ENCODE data around the gene DYRK1B.
"Not testable (repeated sequence)": the region's sequence is repeated elsewhere in the genome, so short reads cannot be mapped to it uniquely, and the experiment has no call there.

The DYRK1B gene

DNA sequence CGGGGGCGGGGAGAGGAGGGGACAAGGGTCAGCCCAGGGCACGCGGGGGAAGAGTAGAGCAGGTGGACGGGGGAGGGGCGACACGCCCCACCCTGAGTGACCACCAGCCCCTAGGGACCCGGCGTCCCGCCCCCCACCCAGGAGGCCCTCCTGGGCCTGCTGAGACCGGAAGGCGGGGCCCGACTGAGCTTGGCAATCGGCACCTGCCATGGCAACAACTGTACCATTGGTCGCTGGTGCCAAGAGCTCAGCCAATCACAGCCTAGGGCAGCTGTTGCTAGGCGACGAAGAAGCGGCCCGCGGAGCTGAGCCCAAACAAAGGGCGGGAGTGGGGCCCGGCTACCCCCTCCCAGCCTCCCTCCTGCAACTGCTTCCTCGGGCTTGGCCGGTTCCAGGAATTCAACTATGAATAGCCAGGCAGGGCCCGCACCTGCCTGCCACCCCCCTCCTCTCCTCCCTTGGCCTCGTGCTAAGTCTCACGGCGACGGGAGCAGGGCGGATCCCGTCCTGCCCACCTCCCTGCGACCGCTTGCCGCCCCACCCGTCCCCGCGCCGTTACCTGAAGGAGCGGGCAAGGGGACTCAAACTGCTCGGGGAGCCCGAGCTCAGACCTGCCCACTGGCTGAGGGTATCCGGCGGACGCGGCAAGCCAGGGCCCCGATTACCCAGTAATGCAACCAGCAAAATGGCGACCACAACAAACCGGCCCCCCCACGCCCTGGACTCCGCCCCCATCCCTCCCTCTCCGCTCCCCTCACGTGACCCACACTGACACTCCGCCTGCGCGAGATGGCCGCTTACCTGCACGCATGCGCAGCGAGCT, at the start of gene DYRK1B:
TSS of gene DYRK1B (minus strand) at position 699 of the 823 bp plus-strand sequence. CDS start 2,295 bp downstream, outside the sequence.
- DNase-seq (ENCODE audit: low read depth): peak; percentile 99
- TF ChIP-seq, protein P1, sequence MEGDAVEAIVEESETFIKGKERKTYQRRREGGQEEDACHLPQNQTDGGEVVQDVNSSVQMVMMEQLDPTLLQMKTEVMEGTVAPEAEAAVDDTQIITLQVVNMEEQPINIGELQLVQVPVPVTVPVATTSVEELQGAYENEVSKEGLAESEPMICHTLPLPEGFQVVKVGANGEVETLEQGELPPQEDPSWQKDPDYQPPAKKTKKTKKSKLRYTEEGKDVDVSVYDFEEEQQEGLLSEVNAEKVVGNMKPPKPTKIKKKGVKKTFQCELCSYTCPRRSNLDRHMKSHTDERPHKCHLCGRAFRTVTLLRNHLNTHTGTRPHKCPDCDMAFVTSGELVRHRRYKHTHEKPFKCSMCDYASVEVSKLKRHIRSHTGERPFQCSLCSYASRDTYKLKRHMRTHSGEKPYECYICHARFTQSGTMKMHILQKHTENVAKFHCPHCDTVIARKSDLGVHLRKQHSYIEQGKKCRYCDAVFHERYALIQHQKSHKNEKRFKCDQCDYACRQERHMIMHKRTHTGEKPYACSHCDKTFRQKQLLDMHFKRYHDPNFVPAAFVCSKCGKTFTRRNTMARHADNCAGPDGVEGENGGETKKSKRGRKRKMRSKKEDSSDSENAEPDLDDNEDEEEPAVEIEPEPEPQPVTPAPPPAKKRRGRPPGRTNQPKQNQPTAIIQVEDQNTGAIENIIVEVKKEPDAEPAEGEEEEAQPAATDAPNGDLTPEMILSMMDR (IDR thresholded peaks at IDR 0.05; ENCODE audit: low read length, missing control alignments): no peak
- peak within 1 kb of the TSS; percentile 93 for H3K4me3 ChIP-seq (replicated peaks; ENCODE audit: low read depth, low read length)

DNA sequence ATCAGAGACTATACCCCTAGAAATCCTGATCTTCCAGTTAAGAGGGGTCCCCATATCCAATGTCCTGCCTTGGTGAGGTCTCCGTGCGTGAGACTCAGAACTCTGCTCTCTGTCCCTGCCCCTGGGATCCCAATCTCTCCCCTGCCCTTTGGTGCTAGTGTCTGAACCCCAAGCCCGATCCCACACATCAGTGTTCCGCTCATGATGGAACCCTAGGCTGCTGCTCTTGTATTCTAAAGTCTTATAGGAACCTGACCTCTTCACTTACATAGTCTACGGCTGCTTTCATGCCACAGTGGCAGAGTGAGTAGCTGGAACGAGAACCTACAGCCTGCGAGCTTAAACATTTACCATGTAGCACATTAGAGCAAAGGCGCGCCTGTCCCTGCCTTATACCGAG, 48.7 kb upstream of the DYRK1B start:
- H3K4me3 ChIP-seq (replicated peaks; ENCODE audit: low read depth, low read length); DNase-seq (ENCODE audit: low read depth): not testable (repeated sequence)

DNA sequence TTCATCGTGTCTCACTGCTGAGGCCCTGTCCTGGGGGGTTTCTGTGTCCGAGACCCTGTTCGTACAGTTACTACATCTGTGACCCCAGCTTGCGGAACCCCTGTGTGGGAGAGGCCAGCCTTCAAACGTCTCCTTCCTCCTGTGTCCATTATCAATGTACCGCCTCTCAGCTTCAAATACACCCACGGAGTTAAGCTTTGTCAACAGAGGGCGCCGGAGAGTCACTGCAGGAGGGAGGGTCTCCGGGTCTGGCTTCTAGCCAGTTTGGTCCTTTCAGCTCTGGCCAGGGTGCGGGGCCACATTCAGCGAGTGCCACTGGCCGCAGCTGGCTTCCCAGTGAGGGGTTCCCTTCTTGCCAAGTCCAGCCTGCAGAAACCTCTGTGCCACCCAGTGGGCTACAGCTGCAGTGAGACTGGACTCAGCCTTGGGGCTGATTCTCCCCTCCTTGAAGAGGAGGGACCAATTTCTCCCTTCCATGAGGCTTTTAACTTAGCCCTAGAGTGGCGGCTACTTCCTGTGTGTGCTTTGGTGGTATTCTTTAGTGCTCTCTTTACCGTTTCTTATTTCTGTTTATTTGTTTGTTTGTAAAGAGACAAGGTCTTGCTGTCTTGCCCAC, 47.6 kb upstream of the DYRK1B start:
- TF ChIP-seq, protein P1 (IDR thresholded peaks at IDR 0.05; ENCODE audit: low read length, missing control alignments): peak; percentile 35
- H3K4me3 ChIP-seq (replicated peaks; ENCODE audit: low read depth, low read length): not testable (repeated sequence)
- peak; percentile 30 for DNase-seq (ENCODE audit: low read depth)

DNA sequence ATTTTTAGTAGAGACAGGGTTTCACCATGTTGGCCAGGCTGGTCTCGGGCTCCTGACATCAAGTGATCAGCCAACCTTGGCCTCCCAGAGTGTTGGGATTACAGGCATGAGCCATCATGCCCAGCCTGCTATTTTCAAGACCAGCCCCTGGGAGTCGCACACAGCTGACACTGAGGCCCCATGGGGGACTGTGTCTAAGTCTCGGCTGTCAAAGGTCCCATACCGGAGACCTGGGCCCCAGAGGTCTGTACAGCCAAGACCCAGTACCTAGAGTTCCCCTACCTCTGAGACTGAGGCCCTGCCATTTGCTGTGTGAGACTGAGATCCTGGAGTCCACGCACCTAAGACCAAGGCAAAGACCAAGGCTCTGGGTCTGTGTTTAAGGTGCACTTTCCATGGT, 46.3 kb upstream of the DYRK1B start:
- DNase-seq (ENCODE audit: low read depth); H3K4me3 ChIP-seq (replicated peaks; ENCODE audit: low read depth, low read length): not testable (repeated sequence)

DNA sequence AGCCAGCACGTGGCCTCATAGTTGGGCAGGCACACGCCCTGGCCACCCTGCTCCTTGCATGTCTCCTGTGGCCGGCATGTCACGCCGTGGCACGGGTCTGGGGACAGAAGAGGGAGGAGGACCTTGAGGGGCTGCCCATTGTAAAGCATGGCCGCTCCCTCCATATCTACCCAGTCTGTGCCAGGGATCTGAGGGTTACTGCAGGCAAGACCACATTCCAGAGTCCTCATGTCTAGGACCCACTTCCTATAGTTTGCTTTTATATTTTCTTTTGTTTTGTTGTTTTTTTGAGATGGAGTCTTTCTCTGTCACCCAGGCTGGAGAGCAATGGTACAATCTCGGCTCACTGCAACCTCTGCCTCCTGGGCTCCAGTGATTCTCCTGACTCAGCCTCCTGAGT, 45.8 kb upstream of the DYRK1B start:
- not testable (repeated sequence) for H3K4me3 ChIP-seq (replicated peaks; ENCODE audit: low read depth, low read length); DNase-seq (ENCODE audit: low read depth)

DNA sequence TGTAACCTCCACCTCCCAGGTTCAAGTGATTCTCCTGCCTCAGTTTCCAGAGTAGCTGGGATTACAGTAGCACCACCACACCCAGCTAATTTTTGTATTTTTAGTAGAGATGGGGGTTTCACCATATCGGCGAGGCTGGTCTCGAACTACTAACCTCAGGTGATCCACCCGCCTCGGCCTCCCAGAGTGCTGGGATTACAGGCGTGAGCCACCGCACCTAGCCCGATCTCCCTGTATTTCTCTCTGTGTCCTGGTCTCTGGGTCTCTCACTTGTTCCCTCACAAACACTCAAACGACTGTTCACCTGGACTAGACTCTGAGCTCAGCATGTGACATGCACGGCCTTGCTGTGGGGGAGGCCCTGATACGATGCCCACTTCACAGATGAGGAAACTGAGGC, 44.9 kb upstream of the DYRK1B start:
- not testable (repeated sequence) for DNase-seq (ENCODE audit: low read depth); H3K4me3 ChIP-seq (replicated peaks; ENCODE audit: low read depth, low read length)

DNA sequence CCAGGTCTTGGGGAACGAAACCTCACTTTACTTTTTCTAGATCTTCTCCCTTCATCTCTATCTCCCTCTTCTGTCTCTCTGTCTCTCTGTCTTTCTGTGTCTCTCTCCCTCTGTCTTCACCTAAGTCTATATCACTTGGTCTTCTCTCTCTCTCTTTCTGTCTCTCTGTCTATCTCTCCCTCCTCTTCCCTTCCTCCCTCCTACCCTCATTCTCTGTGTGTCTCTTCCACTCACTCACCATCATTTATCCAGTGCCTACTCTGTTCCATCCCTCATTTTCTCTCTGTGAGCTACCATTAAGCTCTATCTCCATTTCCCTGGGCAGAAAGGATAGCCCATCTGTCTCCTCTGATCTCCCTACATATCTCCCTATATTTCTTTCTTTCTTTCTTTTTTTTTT, 44.4 kb upstream of the DYRK1B start:
- TF ChIP-seq, protein P1 (IDR thresholded peaks at IDR 0.05; ENCODE audit: low read length, missing control alignments): no peak
- H3K4me3 ChIP-seq (replicated peaks; ENCODE audit: low read depth, low read length): no peak overlapping the region
- no peak for DNase-seq (ENCODE audit: low read depth)

DNA sequence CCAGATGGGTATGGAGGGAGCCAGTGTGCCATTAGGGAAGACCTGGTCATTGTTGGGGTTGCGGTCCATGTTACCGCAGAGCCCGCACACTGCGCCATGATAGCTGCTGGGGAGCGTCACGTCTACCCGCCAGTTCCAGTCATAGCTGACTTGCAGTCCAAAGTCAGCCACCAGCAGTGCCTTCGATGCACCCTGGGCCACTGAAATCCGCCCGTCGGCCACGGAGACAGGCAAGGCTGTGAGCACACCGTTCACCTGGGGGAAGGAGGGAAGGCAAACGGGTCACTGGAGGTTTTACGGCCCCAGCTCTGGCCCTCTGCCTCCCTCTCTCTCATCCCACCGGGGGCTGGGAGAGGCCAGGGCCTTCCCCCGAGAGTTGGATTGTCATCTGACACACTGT, 44.0 kb upstream of the DYRK1B start:
- DNase-seq (ENCODE audit: low read depth); H3K4me3 ChIP-seq (replicated peaks; ENCODE audit: low read depth, low read length): not testable (repeated sequence)

DNA sequence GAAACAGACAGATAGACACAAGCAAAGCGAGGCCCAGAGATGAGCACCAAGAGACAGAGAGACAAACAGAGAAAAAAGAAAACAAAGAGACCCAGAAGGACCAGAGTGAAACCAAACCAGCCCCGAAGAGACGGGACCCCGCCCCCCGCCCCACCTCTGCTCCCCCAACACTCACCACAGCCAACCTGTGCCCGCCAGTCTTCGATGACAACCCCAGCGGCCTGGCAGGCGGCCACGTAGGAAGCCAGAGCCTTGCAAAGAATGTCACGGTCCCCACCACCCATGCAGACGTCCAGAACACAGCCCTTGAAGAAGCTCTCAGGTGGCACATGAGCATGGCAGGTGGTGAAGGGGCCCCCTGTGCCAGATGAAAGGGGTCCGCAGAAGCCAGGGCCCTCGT, 43.5 kb upstream of the DYRK1B start:
- DNase-seq (ENCODE audit: low read depth); H3K4me3 ChIP-seq (replicated peaks; ENCODE audit: low read depth, low read length): not testable (repeated sequence)

DNA sequence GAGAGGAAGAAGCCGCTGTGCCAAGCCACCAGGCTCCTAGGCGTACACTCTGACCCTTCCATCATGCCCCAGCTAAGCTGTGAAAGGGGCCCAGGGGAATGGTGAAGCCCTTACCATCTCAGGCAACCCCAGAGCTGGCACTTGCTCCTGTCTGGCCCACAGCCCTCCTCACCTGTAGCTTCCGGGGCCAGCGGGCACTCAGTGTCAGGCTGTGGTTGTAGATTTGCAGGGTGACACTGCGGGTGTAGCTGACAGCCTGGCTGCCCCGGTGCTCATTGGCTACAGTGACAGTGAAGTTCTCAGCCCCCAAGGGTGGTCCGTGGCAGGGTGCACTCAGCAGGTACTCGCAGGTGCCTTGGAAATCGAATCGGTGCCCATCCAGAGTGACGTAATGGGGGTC, 42.5 kb upstream of the DYRK1B start:
- not testable (repeated sequence) for H3K4me3 ChIP-seq (replicated peaks; ENCODE audit: low read depth, low read length); DNase-seq (ENCODE audit: low read depth)

DNA sequence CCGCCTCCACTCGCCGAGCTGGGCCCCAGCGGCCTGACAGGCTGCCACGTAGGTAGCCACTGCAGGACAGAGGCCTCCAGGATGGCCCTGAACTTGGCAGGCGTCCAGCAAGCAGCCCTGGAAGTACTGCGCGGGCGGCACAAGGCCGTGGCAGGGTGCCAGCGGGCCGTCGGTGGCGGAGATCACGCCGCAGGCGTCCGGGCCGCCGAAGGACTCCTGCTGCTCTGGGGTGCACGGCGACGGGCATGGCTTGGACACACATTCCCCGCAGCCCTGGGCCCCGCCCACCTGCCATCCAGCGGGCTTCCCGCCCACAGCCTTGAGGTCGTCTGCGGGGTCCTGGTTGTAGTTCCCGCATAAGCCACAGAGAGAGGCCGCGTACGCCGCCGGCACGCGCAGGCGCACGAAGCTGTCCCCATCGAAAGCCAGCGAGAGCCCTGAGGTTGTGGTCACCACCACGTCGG, 41.5 kb upstream of the DYRK1B start:
- not testable (repeated sequence) for H3K4me3 ChIP-seq (replicated peaks; ENCODE audit: low read depth, low read length); DNase-seq (ENCODE audit: low read depth)

All from fibroblast of pulmonary artery (primary cell).